Measurements from ENCODE around the gene TMEM43.
"Not testable (repeated sequence)": the region's sequence is repeated elsewhere in the genome, so short reads cannot be mapped to it uniquely, and the experiment has no call there.

The TMEM43 gene

GRCh38 chr3:14119651-14120050 is 5.2 kb upstream of the TMEM43 start:
- TF ChIP-seq, protein P1, sequence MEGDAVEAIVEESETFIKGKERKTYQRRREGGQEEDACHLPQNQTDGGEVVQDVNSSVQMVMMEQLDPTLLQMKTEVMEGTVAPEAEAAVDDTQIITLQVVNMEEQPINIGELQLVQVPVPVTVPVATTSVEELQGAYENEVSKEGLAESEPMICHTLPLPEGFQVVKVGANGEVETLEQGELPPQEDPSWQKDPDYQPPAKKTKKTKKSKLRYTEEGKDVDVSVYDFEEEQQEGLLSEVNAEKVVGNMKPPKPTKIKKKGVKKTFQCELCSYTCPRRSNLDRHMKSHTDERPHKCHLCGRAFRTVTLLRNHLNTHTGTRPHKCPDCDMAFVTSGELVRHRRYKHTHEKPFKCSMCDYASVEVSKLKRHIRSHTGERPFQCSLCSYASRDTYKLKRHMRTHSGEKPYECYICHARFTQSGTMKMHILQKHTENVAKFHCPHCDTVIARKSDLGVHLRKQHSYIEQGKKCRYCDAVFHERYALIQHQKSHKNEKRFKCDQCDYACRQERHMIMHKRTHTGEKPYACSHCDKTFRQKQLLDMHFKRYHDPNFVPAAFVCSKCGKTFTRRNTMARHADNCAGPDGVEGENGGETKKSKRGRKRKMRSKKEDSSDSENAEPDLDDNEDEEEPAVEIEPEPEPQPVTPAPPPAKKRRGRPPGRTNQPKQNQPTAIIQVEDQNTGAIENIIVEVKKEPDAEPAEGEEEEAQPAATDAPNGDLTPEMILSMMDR (IDR thresholded peaks at IDR 0.05; ENCODE audit: low read depth, low read length), result no peak
- DNase-seq (ENCODE audit: extremely low read depth, low read depth), result no peak

GRCh38 chr3:14120111-14120920 is 4.5 kb upstream of the TMEM43 start:
- TF ChIP-seq, protein P1 (IDR thresholded peaks at IDR 0.05; ENCODE audit: low read depth, low read length), result no peak
- no peak for DNase-seq (ENCODE audit: extremely low read depth, low read depth)

- DNase-seq (ENCODE audit: extremely low read depth, low read depth), result not testable (repeated sequence)
Measured at GRCh38 chr3:14120921-14121448, 3.9 kb upstream of the TMEM43 start.

DNA sequence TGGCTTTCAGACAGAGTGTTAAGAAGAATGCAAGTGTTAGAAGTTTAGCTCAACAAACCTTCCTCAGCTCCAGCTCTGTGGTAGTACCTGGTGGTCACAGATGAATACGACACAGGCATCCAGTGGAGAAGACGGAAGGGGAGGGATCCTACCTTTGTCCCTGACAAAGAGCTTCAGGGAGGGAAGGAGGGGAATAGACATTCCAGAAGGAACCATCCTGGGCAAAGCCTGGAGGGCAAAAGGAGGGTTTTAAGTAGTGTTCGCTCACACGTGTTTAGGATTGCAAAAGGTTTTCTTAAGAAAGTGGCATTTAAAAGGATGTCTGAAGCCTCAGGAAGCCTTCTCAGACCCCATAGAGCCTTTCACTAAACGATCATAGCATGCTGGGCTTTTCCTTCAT is 3.0 kb upstream of the TMEM43 start:
- no peak for DNase-seq (ENCODE audit: extremely low read depth, low read depth)
- TF ChIP-seq, protein P1 (IDR thresholded peaks at IDR 0.05; ENCODE audit: low read depth, low read length), result no peak

DNA sequence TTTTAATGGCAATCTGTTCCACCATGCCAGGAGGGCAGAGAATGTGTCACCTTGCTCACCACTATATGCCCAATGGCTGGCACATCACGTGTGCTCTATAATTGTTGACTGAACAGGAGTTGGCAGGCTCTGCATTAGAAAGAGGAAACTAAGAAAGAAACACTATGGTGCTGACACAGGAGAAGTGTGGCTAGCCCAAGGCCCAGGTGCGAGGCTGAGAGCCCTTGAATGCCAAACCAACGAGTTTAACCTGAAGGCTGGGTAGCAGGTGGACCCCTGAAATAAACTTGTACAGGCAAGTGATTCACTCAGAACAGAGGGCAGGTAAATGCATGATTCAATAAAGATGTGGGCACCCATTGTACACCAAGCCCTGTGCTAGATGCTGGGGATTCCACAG is 2.6 kb upstream of the TMEM43 start:
- no peak for DNase-seq (ENCODE audit: extremely low read depth, low read depth)

DNA sequence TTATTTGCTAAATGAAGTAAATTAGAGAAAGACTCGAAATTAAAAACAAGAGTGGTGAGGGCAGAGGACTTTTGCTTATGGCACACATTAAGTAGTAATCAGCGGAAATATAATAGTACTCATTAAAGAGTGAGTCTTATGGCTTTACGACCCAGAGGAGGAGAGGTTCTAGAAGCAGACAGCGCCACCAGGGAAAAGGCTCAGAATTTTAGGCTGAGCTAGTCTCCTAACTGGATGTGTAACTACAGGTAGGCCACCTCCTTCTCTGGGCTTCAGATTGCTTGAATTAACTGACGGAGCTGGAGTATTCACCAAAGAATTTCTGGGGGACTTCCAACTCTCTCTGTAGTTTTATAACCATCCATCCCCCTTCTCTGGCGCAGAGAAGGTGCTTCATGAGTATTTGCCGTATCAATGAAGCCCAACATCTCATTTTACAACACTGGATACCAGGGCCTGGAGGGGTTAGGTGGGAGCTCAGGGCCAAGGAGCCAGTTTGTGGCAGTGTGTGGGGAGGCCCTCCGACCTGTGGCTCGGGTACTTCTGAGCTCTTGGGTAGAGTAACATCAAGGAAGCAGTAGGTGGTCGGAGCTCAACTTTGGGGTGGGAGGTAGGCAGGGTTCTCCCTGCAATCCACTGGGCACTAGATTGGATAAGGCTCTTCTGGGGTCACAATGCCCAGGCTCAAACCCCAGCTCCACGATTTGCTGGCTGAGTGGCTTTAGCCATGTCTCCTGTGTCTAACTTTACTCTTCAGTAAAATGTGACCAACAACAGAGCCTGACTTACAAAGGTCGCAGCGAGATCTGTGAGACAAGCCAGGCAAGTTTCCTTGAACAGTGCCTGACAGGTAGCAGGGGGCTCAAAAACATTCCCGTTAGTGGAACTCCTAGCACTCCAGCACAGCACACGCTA is 1.3 kb upstream of the TMEM43 start:
- TF ChIP-seq, protein P1 (IDR thresholded peaks at IDR 0.05; ENCODE audit: low read depth, low read length), result no peak
- DNase-seq (ENCODE audit: extremely low read depth, low read depth), result no peak

More for the DNA sequence above, 2.6 kb upstream of the TMEM43 start:
- TF ChIP-seq, protein P1 (IDR thresholded peaks at IDR 0.05; ENCODE audit: low read depth, low read length), result no peak

- TF ChIP-seq, protein P1 (IDR thresholded peaks at IDR 0.05; ENCODE audit: low read depth, low read length), result no peak
- DNase-seq (ENCODE audit: extremely low read depth, low read depth), result no peak
Measured at GRCh38 chr3:14124223-14124614, 633 bp upstream of the TMEM43 start.

All from AG09319 (cell line).